GM23338 (cell line): Measurements from ENCODE around the gene CEMIP2.

Experiments used
- CREB1 ChIP-seq: fragments of 250-450 bp; sonication (Bioruptor Pico); IDR thresholded peaks from 2 replicates; pipeline ENCODE4 v1.5.0; 2020; ENCODE audit warnings: low read depth, mild to moderate bottlenecking, moderate library complexity
- EZH2 ChIP-seq: fragments of 200-600 bp; sonication (generic); IDR thresholded peaks from one replicate; pipeline ENCODE4 v1.8.0; 2017; ENCODE audit warnings: antibody characterized with exemption, mild to moderate bottlenecking, low read depth; ENCODE audit not compliant: unreplicated experiment
- EZH2phosphoT487 ChIP-seq: fragments of 200-600 bp; sonication (generic); IDR thresholded peaks from one replicate; pipeline ENCODE4 v1.8.1; 2018; ENCODE audit warnings: antibody characterized with exemption; ENCODE audit not compliant: unreplicated experiment
- JUNB ChIP-seq: IDR thresholded peaks from one replicate; pipeline ENCODE4 v1.6.1; 2016; ENCODE audit warnings: antibody characterized with exemption; ENCODE audit not compliant: unreplicated experiment
- POLR2AphosphoS5 ChIP-seq: IDR thresholded peaks from 2 replicates; pipeline ENCODE4 v1.6.1; 2016; ENCODE audit warnings: antibody characterized with exemption, low read depth
- ZNF331 ChIP-seq: fragments of 250-450 bp; sonication (Bioruptor Pico); IDR thresholded peaks from 2 replicates; pipeline ENCODE4 v1.5.0; 2020; ENCODE audit warnings: low read depth, mild to moderate bottlenecking, moderate library complexity
- TF ChIP-seq, protein P1 (sequence below), 2 experiments: fragments of 200-600 bp in 1 of 2; sonication (generic) in 1 of 2; conservative IDR thresholded peaks; 2 replicates each; pipeline versions ENCODE4 v1.5.1 to v1.6.1; 2016 to 2017; ENCODE audit warnings: antibody characterized with exemption in 2 of 2, low read depth in 2 of 2, mild to moderate bottlenecking in 2 of 2, moderate library complexity in 1 of 2
- TF ChIP-seq, protein P2 (sequence below): IDR thresholded peaks from one replicate; pipeline ENCODE4 v1.6.1; 2018; ENCODE audit warnings: antibody characterized with exemption; ENCODE audit not compliant: unreplicated experiment
- TF ChIP-seq, protein P3 (sequence below): IDR thresholded peaks from 2 replicates; pipeline ENCODE4 v1.6.1; 2016; ENCODE audit warnings: antibody characterized with exemption
- TF ChIP-seq, protein P4 (sequence below): fragments of 250-450 bp; sonication (Bioruptor Pico); IDR thresholded peaks from 2 replicates; pipeline ENCODE4 v1.5.0; 2020; ENCODE audit warnings: mild to moderate bottlenecking, moderate library complexity

DNA sequence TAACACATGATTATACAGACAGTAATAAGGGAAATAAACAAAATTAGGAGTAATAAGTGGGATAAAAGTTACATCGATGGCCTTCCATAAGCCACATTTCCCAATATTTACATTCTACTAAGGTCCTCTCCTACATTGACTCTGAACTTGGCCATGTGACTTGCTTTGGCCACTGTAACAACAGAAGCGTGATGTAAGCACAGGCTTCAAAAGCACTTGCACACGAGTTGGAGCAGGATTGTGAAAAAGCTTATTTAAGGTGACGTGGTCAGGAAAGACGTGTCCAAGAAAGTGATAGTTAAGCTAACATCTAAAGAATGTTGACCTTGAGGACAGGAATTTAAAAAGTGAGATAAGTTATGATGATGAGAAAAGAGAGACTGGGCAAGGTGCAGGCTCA, 9.8 kb upstream of the CEMIP2 start:
- TF ChIP-seq, protein P1, sequence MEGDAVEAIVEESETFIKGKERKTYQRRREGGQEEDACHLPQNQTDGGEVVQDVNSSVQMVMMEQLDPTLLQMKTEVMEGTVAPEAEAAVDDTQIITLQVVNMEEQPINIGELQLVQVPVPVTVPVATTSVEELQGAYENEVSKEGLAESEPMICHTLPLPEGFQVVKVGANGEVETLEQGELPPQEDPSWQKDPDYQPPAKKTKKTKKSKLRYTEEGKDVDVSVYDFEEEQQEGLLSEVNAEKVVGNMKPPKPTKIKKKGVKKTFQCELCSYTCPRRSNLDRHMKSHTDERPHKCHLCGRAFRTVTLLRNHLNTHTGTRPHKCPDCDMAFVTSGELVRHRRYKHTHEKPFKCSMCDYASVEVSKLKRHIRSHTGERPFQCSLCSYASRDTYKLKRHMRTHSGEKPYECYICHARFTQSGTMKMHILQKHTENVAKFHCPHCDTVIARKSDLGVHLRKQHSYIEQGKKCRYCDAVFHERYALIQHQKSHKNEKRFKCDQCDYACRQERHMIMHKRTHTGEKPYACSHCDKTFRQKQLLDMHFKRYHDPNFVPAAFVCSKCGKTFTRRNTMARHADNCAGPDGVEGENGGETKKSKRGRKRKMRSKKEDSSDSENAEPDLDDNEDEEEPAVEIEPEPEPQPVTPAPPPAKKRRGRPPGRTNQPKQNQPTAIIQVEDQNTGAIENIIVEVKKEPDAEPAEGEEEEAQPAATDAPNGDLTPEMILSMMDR (conservative IDR thresholded peaks at IDR 0.05; ENCODE audit: low read depth in 2 of 2): no peak
- TF ChIP-seq, protein P2, sequence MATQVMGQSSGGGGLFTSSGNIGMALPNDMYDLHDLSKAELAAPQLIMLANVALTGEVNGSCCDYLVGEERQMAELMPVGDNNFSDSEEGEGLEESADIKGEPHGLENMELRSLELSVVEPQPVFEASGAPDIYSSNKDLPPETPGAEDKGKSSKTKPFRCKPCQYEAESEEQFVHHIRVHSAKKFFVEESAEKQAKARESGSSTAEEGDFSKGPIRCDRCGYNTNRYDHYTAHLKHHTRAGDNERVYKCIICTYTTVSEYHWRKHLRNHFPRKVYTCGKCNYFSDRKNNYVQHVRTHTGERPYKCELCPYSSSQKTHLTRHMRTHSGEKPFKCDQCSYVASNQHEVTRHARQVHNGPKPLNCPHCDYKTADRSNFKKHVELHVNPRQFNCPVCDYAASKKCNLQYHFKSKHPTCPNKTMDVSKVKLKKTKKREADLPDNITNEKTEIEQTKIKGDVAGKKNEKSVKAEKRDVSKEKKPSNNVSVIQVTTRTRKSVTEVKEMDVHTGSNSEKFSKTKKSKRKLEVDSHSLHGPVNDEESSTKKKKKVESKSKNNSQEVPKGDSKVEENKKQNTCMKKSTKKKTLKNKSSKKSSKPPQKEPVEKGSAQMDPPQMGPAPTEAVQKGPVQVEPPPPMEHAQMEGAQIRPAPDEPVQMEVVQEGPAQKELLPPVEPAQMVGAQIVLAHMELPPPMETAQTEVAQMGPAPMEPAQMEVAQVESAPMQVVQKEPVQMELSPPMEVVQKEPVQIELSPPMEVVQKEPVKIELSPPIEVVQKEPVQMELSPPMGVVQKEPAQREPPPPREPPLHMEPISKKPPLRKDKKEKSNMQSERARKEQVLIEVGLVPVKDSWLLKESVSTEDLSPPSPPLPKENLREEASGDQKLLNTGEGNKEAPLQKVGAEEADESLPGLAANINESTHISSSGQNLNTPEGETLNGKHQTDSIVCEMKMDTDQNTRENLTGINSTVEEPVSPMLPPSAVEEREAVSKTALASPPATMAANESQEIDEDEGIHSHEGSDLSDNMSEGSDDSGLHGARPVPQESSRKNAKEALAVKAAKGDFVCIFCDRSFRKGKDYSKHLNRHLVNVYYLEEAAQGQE: no peak
- TF ChIP-seq POLR2AphosphoS5: no peak
- no peak for TF ChIP-seq EZH2
- TF ChIP-seq, protein P3, sequence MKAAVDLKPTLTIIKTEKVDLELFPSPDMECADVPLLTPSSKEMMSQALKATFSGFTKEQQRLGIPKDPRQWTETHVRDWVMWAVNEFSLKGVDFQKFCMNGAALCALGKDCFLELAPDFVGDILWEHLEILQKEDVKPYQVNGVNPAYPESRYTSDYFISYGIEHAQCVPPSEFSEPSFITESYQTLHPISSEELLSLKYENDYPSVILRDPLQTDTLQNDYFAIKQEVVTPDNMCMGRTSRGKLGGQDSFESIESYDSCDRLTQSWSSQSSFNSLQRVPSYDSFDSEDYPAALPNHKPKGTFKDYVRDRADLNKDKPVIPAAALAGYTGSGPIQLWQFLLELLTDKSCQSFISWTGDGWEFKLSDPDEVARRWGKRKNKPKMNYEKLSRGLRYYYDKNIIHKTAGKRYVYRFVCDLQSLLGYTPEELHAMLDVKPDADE: no peak
- TF ChIP-seq, protein P4, sequence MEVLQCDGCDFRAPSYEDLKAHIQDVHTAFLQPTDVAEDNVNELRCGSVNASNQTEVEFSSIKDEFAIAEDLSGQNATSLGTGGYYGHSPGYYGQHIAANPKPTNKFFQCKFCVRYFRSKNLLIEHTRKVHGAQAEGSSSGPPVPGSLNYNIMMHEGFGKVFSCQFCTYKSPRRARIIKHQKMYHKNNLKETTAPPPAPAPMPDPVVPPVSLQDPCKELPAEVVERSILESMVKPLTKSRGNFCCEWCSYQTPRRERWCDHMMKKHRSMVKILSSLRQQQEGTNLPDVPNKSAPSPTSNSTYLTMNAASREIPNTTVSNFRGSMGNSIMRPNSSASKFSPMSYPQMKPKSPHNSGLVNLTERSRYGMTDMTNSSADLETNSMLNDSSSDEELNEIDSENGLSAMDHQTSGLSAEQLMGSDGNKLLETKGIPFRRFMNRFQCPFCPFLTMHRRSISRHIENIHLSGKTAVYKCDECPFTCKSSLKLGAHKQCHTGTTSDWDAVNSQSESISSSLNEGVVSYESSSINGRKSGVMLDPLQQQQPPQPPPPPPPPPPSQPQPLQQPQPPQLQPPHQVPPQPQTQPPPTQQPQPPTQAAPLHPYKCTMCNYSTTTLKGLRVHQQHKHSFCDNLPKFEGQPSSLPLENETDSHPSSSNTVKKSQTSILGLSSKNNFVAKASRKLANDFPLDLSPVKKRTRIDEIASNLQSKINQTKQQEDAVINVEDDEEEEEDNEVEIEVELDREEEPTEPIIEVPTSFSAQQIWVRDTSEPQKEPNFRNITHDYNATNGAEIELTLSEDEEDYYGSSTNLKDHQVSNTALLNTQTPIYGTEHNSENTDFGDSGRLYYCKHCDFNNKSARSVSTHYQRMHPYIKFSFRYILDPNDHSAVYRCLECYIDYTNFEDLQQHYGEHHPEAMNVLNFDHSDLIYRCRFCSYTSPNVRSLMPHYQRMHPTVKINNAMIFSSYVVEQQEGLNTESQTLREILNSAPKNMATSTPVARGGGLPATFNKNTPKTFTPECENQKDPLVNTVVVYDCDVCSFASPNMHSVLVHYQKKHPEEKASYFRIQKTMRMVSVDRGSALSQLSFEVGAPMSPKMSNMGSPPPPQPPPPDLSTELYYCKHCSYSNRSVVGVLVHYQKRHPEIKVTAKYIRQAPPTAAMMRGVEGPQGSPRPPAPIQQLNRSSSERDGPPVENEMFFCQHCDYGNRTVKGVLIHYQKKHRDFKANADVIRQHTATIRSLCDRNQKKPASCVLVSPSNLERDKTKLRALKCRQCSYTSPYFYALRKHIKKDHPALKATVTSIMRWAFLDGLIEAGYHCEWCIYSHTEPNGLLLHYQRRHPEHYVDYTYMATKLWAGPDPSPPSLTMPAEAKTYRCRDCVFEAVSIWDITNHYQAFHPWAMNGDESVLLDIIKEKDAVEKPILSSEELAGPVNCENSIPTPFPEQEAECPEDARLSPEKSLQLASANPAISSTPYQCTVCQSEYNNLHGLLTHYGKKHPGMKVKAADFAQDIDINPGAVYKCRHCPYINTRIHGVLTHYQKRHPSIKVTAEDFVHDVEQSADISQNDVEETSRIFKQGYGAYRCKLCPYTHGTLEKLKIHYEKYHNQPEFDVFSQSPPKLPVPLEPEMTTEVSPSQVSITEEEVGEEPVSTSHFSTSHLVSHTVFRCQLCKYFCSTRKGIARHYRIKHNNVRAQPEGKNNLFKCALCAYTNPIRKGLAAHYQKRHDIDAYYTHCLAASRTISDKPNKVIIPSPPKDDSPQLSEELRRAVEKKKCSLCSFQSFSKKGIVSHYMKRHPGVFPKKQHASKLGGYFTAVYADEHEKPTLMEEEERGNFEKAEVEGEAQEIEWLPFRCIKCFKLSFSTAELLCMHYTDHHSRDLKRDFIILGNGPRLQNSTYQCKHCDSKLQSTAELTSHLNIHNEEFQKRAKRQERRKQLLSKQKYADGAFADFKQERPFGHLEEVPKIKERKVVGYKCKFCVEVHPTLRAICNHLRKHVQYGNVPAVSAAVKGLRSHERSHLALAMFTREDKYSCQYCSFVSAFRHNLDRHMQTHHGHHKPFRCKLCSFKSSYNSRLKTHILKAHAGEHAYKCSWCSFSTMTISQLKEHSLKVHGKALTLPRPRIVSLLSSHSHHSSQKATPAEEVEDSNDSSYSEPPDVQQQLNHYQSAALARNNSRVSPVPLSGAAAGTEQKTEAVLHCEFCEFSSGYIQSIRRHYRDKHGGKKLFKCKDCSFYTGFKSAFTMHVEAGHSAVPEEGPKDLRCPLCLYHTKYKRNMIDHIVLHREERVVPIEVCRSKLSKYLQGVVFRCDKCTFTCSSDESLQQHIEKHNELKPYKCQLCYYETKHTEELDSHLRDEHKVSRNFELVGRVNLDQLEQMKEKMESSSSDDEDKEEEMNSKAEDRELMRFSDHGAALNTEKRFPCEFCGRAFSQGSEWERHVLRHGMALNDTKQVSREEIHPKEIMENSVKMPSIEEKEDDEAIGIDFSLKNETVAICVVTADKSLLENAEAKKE: no peak
- no peak for TF ChIP-seq JUNB
- no peak for TF ChIP-seq EZH2phosphoT487
- no peak for TF ChIP-seq CREB1
- no peak for TF ChIP-seq ZNF331
